ENCODE measurements around the gene TMEM61. TPM values are rescaled to one million over a fixed set of nuclear protein-coding genes. Genes with fewer than 3 reads are reported as not detected.

The TMEM61 gene
- total RNA-seq, 4 donors from 2014 or later, result 7.1 to 24.8 (median 8.5) TPM

DNA sequence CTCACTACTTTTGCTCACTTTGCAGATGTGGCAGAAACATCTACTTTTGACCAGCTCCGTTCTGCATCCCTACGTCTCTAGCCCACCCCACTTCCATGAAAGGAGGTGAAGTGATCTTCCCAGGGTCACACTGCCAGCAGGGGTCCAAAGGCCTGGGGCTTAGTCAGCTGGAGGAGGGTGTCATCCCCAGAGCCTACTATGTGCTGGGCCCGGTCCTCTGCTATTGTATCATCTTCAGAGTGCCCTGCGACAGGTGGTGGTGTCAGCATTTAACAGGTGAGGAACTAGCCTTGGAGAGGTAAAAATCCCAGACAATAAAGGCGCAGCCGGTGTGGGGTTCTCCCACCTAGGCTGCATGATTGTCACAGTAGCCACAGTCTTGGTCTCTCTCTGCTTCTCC lies 12.7 kb downstream of the TMEM61 start:
- 89% methylated on average over 6 of the region's 6 CpGs; no CpG with 5 or more reads in 1 of the 2 donors for WGBS, 2 donors (ENCODE audit: low coverage in 1 of 2)

DNA sequence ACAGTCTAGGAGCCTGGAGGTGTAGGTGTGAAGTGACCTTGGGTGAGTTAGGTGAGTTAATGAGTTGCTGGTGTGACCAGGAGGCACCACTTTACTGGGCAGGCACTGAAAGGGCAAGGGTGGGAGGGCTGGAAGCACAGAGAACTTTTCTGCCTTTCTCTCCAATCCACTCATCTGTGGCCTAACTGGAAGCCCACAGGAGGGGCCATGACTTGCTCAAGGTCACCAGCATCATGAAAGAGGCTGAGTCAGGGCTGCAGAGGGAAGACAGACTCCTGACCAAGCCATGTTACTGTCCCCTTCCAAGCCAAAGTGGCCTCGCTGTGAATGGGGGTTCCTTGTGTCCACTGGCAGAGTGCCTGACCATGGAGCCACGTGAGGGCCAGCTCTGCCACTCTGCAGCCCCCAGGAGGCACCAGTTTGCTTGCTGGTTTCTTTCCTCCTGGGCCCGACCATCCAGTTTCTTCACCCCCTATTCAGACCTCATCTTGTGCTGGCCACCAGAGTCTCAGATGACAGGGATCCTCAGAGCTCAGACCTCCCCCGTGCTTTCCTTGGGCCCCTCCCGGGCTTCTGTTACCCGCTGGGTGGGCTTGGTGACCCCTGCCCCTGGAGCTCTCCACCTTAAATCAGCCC lies 14.0 kb downstream of the TMEM61 start:
- in situ Hi-C loops (cut with MboI; ENCODE audit: low pct_ligation_motif_present in 1 of 4, low pct_unique_long_range_greater_than_20kb in 1 of 4, low sequenced_read_pairs in 3 of 4) (no loop called here), intact Hi-C loops (cut with DNase I; ENCODE audit: low total_unique reads) (no loop called here)
- Histone ChIP-seq H3K27ac (no peak overlapping the region), H3K27me3 (peaks cover 32% of the 10 kb centered on the region), H3K4me3 (no peak overlapping the region), H3K9me3 (no peaks in the 10 kb centered on the region), H3K36me3 (no peaks in the 10 kb centered on the region), H3K4me1 (peaks cover 0 to 20% (median 17%) of the 10 kb centered on the region in 4 donors)
- WGBS, 2 donors (ENCODE audit: low coverage in 1 of 2), result 65 to 70% methylated on average over 2 to 6 of the region's 6 CpGs
- no peak for DNase-seq
- no peak for TF ChIP-seq EP300 (IDR thresholded peaks at IDR 0.05; ENCODE audit: low read depth)
- no peak for TF ChIP-seq POLR2AphosphoS5 (IDR thresholded peaks at IDR 0.05)
- TF ChIP-seq, protein P1, sequence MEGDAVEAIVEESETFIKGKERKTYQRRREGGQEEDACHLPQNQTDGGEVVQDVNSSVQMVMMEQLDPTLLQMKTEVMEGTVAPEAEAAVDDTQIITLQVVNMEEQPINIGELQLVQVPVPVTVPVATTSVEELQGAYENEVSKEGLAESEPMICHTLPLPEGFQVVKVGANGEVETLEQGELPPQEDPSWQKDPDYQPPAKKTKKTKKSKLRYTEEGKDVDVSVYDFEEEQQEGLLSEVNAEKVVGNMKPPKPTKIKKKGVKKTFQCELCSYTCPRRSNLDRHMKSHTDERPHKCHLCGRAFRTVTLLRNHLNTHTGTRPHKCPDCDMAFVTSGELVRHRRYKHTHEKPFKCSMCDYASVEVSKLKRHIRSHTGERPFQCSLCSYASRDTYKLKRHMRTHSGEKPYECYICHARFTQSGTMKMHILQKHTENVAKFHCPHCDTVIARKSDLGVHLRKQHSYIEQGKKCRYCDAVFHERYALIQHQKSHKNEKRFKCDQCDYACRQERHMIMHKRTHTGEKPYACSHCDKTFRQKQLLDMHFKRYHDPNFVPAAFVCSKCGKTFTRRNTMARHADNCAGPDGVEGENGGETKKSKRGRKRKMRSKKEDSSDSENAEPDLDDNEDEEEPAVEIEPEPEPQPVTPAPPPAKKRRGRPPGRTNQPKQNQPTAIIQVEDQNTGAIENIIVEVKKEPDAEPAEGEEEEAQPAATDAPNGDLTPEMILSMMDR (IDR thresholded peaks at IDR 0.05), result no peak

More for the DNA sequence above, 12.7 kb downstream of the TMEM61 start:
- Histone ChIP-seq H3K27ac (no peak overlapping the region), H3K4me1 (peaks cover 0 to 23% (median 21%) of the 10 kb centered on the region in 4 donors), H3K36me3 (no peaks in the 10 kb centered on the region), H3K27me3 (peaks cover 25% of the 10 kb centered on the region), H3K4me3 (no peak overlapping the region), H3K9me3 (no peaks in the 10 kb centered on the region)
- in situ Hi-C loops (cut with MboI; ENCODE audit: low pct_ligation_motif_present in 1 of 4, low pct_unique_long_range_greater_than_20kb in 1 of 4, low sequenced_read_pairs in 3 of 4), result no loop called here
- no peak for DNase-seq
- TF ChIP-seq EP300 (IDR thresholded peaks at IDR 0.05; ENCODE audit: low read depth), result no peak
- intact Hi-C loops (cut with DNase I; ENCODE audit: low total_unique reads), result no loop called here

DNA sequence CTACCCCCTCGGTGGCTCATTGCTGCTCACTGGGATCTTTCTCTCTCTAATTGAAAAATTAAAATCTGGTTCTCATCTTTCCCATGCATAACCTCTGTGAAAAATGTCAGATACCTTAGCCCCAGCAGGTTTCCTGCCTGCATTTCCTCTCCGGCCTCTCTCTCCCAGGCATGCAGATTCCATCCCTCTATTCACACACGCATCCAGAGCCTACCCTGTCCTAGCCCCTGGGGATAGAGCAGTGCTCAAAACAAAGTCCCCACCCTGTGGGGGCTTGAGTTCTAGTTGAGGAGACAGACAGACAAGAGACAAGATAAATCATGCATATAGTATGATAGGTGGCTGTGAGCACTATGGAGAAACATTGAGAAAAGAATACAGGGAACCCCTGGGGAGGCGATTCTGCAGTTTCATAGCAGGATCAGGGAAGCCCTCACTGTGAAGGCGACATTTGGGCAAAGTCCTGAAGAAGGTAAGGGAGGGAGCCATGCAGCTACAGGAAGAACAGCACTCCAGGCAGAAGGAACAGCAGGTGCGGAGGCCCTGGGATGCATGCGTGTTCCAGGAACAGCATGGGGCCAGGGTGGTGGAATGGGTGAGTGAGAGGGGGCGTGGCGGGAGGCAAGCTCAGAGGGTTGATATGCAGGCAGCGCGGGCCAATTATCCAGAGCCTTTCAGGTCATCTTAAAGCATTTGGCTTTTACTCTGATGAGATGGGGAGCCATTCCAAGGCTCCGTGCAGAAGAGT lies 14.8 kb downstream of the TMEM61 start:
- Histone ChIP-seq H3K4me3 (no peak overlapping the region), H3K36me3 (no peaks in the 10 kb centered on the region), H3K9me3 (no peaks in the 10 kb centered on the region), H3K4me1 (peaks cover 0 to 13% (median 12%) of the 10 kb centered on the region in 4 donors), H3K27me3 (peaks cover 33% of the 10 kb centered on the region), H3K27ac (no peak overlapping the region)
- 77 to 84% methylated on average over 8 to 12 of the region's 12 CpGs for WGBS, 2 donors (ENCODE audit: low coverage in 1 of 2)
- TF ChIP-seq POLR2A (IDR thresholded peaks at IDR 0.05), result no peak
- TF ChIP-seq EP300 (IDR thresholded peaks at IDR 0.05; ENCODE audit: low read depth), result no peak
- DNase-seq, result no peak
- in situ Hi-C loops (cut with MboI; ENCODE audit: low pct_ligation_motif_present in 1 of 4, low pct_unique_long_range_greater_than_20kb in 1 of 4, low sequenced_read_pairs in 3 of 4), result loop anchor here in 3 of 4 donors (5.0 kb wide), 2 partner anchors 43 to 48 kb away; no protein-coding TSS in a partner anchor
- intact Hi-C loops (cut with DNase I; ENCODE audit: low total_unique reads), result no loop called here

DNA sequence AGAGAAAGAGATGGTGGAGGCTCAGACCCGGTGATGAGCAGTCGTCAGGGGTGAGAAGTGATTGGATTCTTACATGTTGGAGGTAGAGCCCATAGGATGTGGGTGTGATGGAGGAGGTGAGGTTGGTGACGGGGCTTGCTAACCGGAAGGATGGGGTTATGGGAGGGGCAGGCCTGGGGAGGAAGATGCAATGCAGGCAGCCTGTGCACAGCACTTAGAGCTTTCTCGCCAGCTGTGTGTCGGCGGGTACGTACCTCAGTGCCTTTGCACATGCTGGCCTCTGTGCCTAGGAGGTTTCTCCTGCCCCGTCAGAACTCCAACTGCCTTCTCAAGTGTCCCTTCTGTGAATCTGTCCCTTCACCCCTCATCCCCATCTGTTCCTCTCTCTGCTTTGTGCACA lies 15.4 kb downstream of the TMEM61 start:
- TF ChIP-seq EP300 (IDR thresholded peaks at IDR 0.05; ENCODE audit: low read depth), result no peak
- no peak for TF ChIP-seq POLR2AphosphoS5 (IDR thresholded peaks at IDR 0.05)
- TF ChIP-seq, protein P1 (IDR thresholded peaks at IDR 0.05), result no peak
- TF ChIP-seq POLR2A (IDR thresholded peaks at IDR 0.05), result no peak
- intact Hi-C loops (cut with DNase I; ENCODE audit: low total_unique reads) (loop anchor here (2.0 kb wide), 1 partner anchor 45 kb away; no protein-coding TSS in a partner anchor), in situ Hi-C loops (cut with MboI; ENCODE audit: low pct_ligation_motif_present in 1 of 4, low pct_unique_long_range_greater_than_20kb in 1 of 4, low sequenced_read_pairs in 3 of 4) (loop anchor here in 3 of 4 donors (5.0 kb wide), 2 partner anchors 44 to 49 kb away; no protein-coding TSS in a partner anchor)
- H3K4me1 ChIP-seq, result peaks cover 0 to 11% (median 10%) of the 10 kb centered on the region in 4 donors
- no peaks in the 10 kb centered on the region for H3K9me3 ChIP-seq
- H3K27ac ChIP-seq, result no peak overlapping the region
- H3K27me3 ChIP-seq, result peaks cover 36% of the 10 kb centered on the region
- WGBS, 2 donors (ENCODE audit: low coverage in 1 of 2), result 80 to 83% methylated on average over 7 to 9 of the region's 9 CpGs
- H3K36me3 ChIP-seq, result no peaks in the 10 kb centered on the region
- DNase-seq, result no peak
- no peak overlapping the region for H3K4me3 ChIP-seq

DNA sequence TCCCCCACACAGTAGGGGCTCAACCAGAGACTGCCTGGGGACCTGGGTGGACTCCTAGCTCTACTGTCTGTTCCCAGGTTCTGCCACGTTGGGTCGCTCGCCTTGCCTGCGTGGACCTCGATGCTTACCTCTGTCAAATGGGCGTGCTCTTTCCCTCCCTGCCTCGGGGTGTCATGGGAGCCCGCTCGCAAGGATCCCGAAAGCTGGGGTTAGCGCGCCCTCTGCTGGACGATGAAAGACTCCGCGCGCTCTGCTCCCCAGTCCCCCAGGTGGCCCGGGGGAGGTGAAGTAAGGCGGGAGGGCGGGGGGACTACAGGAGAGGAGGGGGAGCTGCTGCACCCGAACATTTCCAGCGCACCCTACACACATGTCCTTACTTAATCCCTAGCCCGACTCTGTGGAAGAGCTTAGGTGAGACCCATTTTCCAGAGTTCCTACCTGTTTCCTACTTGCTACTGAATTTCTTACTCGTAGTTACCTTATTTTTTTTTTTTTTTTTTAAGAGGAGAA lies 16.0 kb downstream of the TMEM61 start:
- WGBS, 2 donors (ENCODE audit: low coverage in 1 of 2), result 0 to 2% methylated on average over 1 to 23 of the region's 23 CpGs
- Histone ChIP-seq H3K4me1 (peaks cover 0 to 11% (median 10%) of the 10 kb centered on the region in 4 donors), H3K27ac (no peak overlapping the region), H3K36me3 (no peaks in the 10 kb centered on the region), H3K27me3 (peaks cover 36% of the 10 kb centered on the region), H3K9me3 (no peaks in the 10 kb centered on the region), H3K4me3 (no peak overlapping the region)
- DNase-seq, result peak; percentile 84
- in situ Hi-C loops (cut with MboI; ENCODE audit: low pct_ligation_motif_present in 1 of 4, low pct_unique_long_range_greater_than_20kb in 1 of 4, low sequenced_read_pairs in 3 of 4) (loop anchor here in 3 of 4 donors (5.0 kb wide), 2 partner anchors 44 to 49 kb away; no protein-coding TSS in a partner anchor), intact Hi-C loops (cut with DNase I; ENCODE audit: low total_unique reads) (loop anchor here (2.0 kb wide), 1 partner anchor 46 kb away; no protein-coding TSS in a partner anchor)
- TF ChIP-seq, protein P1 (IDR thresholded peaks at IDR 0.05), result peak; percentile 77 to 91 (median 88)
- no peak for TF ChIP-seq EP300 (IDR thresholded peaks at IDR 0.05; ENCODE audit: low read depth)
- no peak for TF ChIP-seq POLR2A (IDR thresholded peaks at IDR 0.05)
- TF ChIP-seq POLR2AphosphoS5 (IDR thresholded peaks at IDR 0.05), result no peak
